Measurements from ENCODE around the gene DYNLT2. TPM values are rescaled to one million over a fixed set of nuclear protein-coding genes. Genes with fewer than 3 reads are reported as not detected.
"Not testable (repeated sequence)": the region's sequence is repeated elsewhere in the genome, so short reads cannot be mapped to it uniquely, and the experiment has no call there.

DYNLT2 gene
- total RNA-seq, 3 donors from 2014 or later (not counting 1 experiment from before 2014, with no cell fraction given): 4.0 to 6.8 (median 5.3) TPM

DNA sequence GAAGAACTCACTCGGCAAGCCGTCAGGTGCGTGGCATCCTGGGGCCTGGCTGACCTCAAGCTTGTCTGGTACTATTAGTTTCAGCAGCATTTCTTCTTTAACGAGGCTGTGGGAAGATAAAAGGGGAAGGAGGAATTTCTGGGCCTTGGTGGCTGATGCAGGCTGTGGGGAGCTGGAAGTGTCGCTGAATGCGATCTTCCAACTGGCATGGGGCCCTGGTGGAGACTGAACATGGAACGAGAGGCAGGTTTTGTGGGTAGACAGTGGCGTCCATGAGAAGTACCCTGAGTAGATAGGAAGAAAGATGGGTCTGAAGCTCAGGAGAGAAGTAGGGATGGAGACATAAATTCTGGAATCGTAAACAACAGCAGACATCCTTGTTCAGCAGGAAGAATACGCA is 23.9 kb upstream of the DYNLT2 start:
- H3K36me3 ChIP-seq (ENCODE audit: control insufficient read depth, insufficient read depth, low read length): peaks cover 31% of the 10 kb centered on the region
- DNase-seq: no peak
- H3K4me3 ChIP-seq (ENCODE audit: low read length): no peak overlapping the region
- no peak overlapping the region for H3K27ac ChIP-seq (ENCODE audit: low read length)
- no peaks in the 10 kb centered on the region for H3K9me3 ChIP-seq (ENCODE audit: control insufficient read depth, insufficient read depth, low read length)
- Mint-ChIP-seq H3K4me3 (no peak overlapping the region), H3K4me1 (peaks cover 0 to 4% of the 10 kb centered on the region in 2 donors), H3K36me3 (peaks cover 7% of the 10 kb centered on the region), H3K27me3 (ENCODE audit: low read depth in 2 of 2) (no peaks in the 10 kb centered on the region), H3K27ac (no peak overlapping the region), H3K9me3 (no peaks in the 10 kb centered on the region)
- TF ChIP-seq, protein P1, sequence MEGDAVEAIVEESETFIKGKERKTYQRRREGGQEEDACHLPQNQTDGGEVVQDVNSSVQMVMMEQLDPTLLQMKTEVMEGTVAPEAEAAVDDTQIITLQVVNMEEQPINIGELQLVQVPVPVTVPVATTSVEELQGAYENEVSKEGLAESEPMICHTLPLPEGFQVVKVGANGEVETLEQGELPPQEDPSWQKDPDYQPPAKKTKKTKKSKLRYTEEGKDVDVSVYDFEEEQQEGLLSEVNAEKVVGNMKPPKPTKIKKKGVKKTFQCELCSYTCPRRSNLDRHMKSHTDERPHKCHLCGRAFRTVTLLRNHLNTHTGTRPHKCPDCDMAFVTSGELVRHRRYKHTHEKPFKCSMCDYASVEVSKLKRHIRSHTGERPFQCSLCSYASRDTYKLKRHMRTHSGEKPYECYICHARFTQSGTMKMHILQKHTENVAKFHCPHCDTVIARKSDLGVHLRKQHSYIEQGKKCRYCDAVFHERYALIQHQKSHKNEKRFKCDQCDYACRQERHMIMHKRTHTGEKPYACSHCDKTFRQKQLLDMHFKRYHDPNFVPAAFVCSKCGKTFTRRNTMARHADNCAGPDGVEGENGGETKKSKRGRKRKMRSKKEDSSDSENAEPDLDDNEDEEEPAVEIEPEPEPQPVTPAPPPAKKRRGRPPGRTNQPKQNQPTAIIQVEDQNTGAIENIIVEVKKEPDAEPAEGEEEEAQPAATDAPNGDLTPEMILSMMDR (IDR thresholded peaks at IDR 0.05): no peak
- intact Hi-C loops (cut with micrococcal nuclease): no loop called here
- ATAC-seq: no peak
- no peaks in the 10 kb centered on the region for H3K4me1 ChIP-seq (ENCODE audit: control insufficient read depth, insufficient read depth, low read length)
- no peaks in the 10 kb centered on the region for H3K27me3 ChIP-seq (ENCODE audit: control insufficient read depth, insufficient read depth, low read length)
- 95% methylated on average over 10 of the region's 10 CpGs for WGBS (ENCODE audit: insufficient coverage)

DNA sequence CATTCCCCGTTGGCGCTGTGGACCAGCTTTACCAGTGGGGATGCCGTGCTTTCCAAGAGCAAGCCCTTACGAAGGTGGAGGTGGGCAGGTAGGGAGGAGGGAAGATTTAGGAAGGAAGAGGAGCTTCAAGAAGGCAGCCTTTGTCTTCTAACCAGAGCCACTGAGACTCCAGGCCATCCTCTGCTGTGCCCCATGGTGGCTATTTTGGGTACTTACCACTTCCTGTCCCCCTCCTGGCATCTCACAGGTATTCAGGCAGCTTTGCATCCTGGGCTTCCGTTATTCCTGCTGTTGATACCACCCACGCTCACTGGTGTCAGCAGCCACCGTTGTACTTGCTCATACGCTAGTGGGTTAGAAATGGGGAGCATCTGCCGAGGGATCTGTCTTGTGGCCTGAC is 23.0 kb upstream of the DYNLT2 start:
- Mint-ChIP-seq H3K36me3 (peaks cover 7% of the 10 kb centered on the region), H3K27me3 (ENCODE audit: low read depth in 2 of 2) (no peaks in the 10 kb centered on the region), H3K9me3 (no peaks in the 10 kb centered on the region), H3K27ac (no peak overlapping the region), H3K4me1 (peaks cover 0 to 4% of the 10 kb centered on the region in 2 donors), H3K4me3 (no peak overlapping the region)
- Histone ChIP-seq H3K27me3 (ENCODE audit: control insufficient read depth, insufficient read depth, low read length) (no peaks in the 10 kb centered on the region), H3K4me1 (ENCODE audit: control insufficient read depth, insufficient read depth, low read length) (no peaks in the 10 kb centered on the region), H3K9me3 (ENCODE audit: control insufficient read depth, insufficient read depth, low read length) (no peaks in the 10 kb centered on the region), H3K36me3 (ENCODE audit: control insufficient read depth, insufficient read depth, low read length) (peaks cover 34% of the 10 kb centered on the region), H3K27ac (ENCODE audit: low read length) (no peak overlapping the region), H3K4me3 (ENCODE audit: low read length) (no peak overlapping the region)
- 91% methylated on average over 9 of the region's 9 CpGs for WGBS (ENCODE audit: insufficient coverage)
- DNase-seq (peak in 1 of 2 donors; percentile 26), ATAC-seq (no peak)
- TF ChIP-seq, protein P1 (IDR thresholded peaks at IDR 0.05): no peak
- intact Hi-C loops (cut with micrococcal nuclease): no loop called here

DNA sequence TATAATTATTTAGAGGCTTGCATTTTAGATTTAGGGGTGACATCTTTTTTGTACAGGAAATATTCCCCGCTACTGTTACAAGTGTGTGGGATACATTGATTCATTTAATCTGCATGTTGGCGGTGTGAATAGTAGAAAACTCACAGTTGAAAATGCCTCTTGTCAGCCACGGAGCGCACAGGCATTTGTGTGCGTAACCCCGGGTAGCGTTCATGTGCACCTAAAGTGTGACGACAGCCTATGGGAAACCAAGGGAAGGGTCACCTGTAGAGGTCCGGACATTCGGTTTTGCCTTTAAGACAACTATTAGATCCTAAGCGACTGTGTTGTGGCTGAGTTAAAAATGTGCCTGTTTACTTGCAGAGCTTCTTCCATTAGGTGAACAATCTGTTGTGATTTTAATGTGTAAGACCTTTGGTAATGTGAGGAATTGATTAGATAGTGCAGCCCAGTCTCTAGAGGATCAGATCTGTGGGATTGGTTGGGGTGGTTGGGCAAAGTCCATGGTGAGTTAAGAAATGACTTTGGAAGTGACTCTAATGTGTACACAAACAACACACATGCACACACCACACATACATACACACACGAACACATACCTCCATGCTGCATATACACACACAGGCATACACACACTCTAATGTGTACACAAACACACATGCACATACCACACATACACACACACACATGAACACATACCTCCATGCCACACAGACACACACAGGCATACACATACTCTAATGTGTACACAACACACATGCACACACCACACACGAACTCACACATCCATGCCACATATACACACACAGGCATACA is 15.8 kb upstream of the DYNLT2 start:
- Histone ChIP-seq H3K27me3 (ENCODE audit: control insufficient read depth, insufficient read depth, low read length) (no peaks in the 10 kb centered on the region), H3K36me3 (ENCODE audit: control insufficient read depth, insufficient read depth, low read length) (peaks cover 45% of the 10 kb centered on the region), H3K4me1 (ENCODE audit: control insufficient read depth, insufficient read depth, low read length) (no peaks in the 10 kb centered on the region), H3K4me3 (ENCODE audit: low read length) (no peak overlapping the region), H3K27ac (ENCODE audit: low read length) (no peak overlapping the region), H3K9me3 (ENCODE audit: control insufficient read depth, insufficient read depth, low read length) (no peaks in the 10 kb centered on the region)
- no peak for ATAC-seq
- no peak overlapping the region for H3K27ac Mint-ChIP-seq
- H3K27me3 Mint-ChIP-seq (ENCODE audit: low read depth in 2 of 2): no peaks in the 10 kb centered on the region
- no peaks in the 10 kb centered on the region for H3K9me3 Mint-ChIP-seq
- intact Hi-C loops (cut with micrococcal nuclease): no loop called here
- WGBS (ENCODE audit: insufficient coverage): 97% methylated on average over 13 of the region's 13 CpGs
- no peaks in the 10 kb centered on the region for H3K36me3 Mint-ChIP-seq
- DNase-seq: no peak
- TF ChIP-seq, protein P1 (IDR thresholded peaks at IDR 0.05): no peak
- H3K4me1 Mint-ChIP-seq: no peaks in the 10 kb centered on the region
- no peak overlapping the region for H3K4me3 Mint-ChIP-seq

DNA sequence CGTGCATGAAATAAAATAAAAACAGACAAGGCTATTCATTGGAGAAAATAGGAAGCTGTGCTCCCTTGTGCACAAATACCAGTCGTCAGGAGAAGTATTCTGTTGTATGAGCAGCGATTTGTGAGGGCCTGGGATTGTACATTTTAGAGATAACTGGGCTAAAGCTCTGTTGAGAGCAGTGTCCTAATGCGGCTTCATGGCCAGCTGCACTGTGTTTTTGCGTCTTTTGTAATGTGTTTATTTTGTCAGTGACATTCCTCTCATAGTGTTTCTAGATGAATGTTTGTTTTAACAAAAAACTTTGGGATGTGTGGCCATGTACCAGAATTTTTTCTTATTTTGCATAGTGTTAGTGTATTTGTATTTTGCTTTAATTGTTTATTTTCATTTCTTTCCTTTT is 14.9 kb upstream of the DYNLT2 start:
- Histone ChIP-seq H3K4me1 (ENCODE audit: control insufficient read depth, insufficient read depth, low read length) (no peaks in the 10 kb centered on the region), H3K36me3 (ENCODE audit: control insufficient read depth, insufficient read depth, low read length) (peaks cover 46% of the 10 kb centered on the region), H3K27me3 (ENCODE audit: control insufficient read depth, insufficient read depth, low read length) (no peaks in the 10 kb centered on the region), H3K27ac (ENCODE audit: low read length) (no peak overlapping the region), H3K9me3 (ENCODE audit: control insufficient read depth, insufficient read depth, low read length) (no peaks in the 10 kb centered on the region), H3K4me3 (ENCODE audit: low read length) (no peak overlapping the region)
- ATAC-seq: no peak
- 94% methylated on average over 5 of the region's 5 CpGs for WGBS (ENCODE audit: insufficient coverage)
- intact Hi-C loops (cut with micrococcal nuclease): no loop called here
- TF ChIP-seq, protein P1 (IDR thresholded peaks at IDR 0.05): no peak
- Mint-ChIP-seq H3K27me3 (ENCODE audit: low read depth in 2 of 2) (no peaks in the 10 kb centered on the region), H3K36me3 (no peaks in the 10 kb centered on the region), H3K4me3 (no peak overlapping the region), H3K27ac (no peak overlapping the region), H3K9me3 (no peaks in the 10 kb centered on the region), H3K4me1 (no peaks in the 10 kb centered on the region)
- DNase-seq: no peak

DNA sequence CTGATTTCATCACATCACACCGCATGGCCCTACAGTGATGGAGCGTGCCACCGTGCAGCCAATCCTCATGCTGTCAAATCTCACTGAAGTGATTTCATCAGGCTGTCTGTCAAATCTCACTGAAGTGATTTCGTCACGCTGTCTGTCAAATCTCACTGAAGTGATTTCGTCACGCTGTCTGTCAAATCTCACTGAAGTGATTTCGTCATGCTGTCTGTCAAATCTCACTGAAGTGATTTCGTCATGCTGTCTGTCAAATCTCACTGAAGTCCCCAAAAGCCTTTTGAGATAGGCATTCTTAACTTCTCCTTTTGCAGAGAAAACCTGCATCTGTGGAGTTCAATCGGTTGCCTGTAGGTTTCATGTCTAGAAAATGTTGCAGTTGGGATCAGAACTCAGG is 14.4 kb upstream of the DYNLT2 start:
- intact Hi-C loops (cut with micrococcal nuclease); H3K9me3 ChIP-seq (ENCODE audit: control insufficient read depth, insufficient read depth, low read length); H3K4me1 Mint-ChIP-seq; H3K27me3 Mint-ChIP-seq (ENCODE audit: low read depth in 2 of 2); H3K4me3 Mint-ChIP-seq; DNase-seq; H3K27ac ChIP-seq (ENCODE audit: low read length); H3K27ac Mint-ChIP-seq; H3K4me3 ChIP-seq (ENCODE audit: low read length); H3K36me3 Mint-ChIP-seq; H3K27me3 ChIP-seq (ENCODE audit: control insufficient read depth, insufficient read depth, low read length); ATAC-seq; H3K4me1 ChIP-seq (ENCODE audit: control insufficient read depth, insufficient read depth, low read length); H3K9me3 Mint-ChIP-seq: not testable (repeated sequence)
- peaks cover 51% of the 10 kb centered on the region for H3K36me3 ChIP-seq (ENCODE audit: control insufficient read depth, insufficient read depth, low read length)
- 94% methylated on average over 10 of the region's 10 CpGs for WGBS (ENCODE audit: insufficient coverage)
